Trophoblast cell (in vitro differentiated cells and primary cell): ENCODE results near the gene KCTD2.

ENCODE experiments used
- DNase-seq, 2 donors: peaks; one replicate each; pipeline ENCODE4 v3.0.0-alpha.2; 2016
- H2AFZ ChIP-seq: 2 replicates; pipeline ENCODE4 v1.6.1; 2013; ENCODE audit warnings: low read length, moderate library complexity, mild to moderate bottlenecking; ENCODE audit not compliant: insufficient read depth, poor library complexity
- H2AK5ac ChIP-seq: 2 replicates; pipeline ENCODE4 v1.6.1; 2013; ENCODE audit warnings: mild to moderate bottlenecking, low read length
- H2BK120ac ChIP-seq: 2 replicates; pipeline ENCODE4 v1.6.1; 2013; ENCODE audit warnings: low read length, mild to moderate bottlenecking, moderate library complexity; ENCODE audit not compliant: insufficient read depth, poor library complexity
- H2BK12ac ChIP-seq: 2 replicates; pipeline ENCODE4 v1.6.1; 2013; ENCODE audit warnings: mild to moderate bottlenecking, low read length, moderate library complexity
- H2BK5ac ChIP-seq: 2 replicates; pipeline ENCODE4 v1.6.1; 2013; ENCODE audit warnings: low read length, low read depth, moderate library complexity, mild to moderate bottlenecking; ENCODE audit not compliant: poor library complexity
- H3K14ac ChIP-seq: 2 replicates; pipeline ENCODE4 v1.6.1; 2013; ENCODE audit warnings: mild to moderate bottlenecking, low read length
- H3K18ac ChIP-seq: 2 replicates; pipeline ENCODE4 v1.6.1; 2013; ENCODE audit warnings: mild to moderate bottlenecking, low read length
- H3K23ac ChIP-seq: 2 replicates; pipeline ENCODE4 v1.6.1; 2013; ENCODE audit warnings: low read length
- H3K27ac ChIP-seq: 2 replicates; pipeline ENCODE4 v1.5.1; 2013; ENCODE audit warnings: low read depth, mild to moderate bottlenecking, inconsistent platforms, low read length, moderate library complexity
- H3K27me3 ChIP-seq: 2 replicates; pipeline ENCODE4 v1.6.1; 2013; ENCODE audit warnings: inconsistent platforms, mild to moderate bottlenecking, low read length, moderate library complexity; ENCODE audit not compliant: insufficient read depth
- H3K36me3 ChIP-seq, 2 experiments: 1 replicate in 1 of 2; 2 replicates in 1 of 2; pipeline ENCODE4 v1.6.1; 2013; ENCODE audit warnings: low read length in 2 of 2, mild to moderate bottlenecking in 2 of 2, moderate library complexity in 1 of 2; ENCODE audit not compliant: insufficient read depth in 2 of 2, control insufficient read depth in 1 of 2
- H3K4ac ChIP-seq: 2 replicates; pipeline ENCODE4 v1.6.1; 2013; ENCODE audit warnings: low read depth, mild to moderate bottlenecking, low read length, moderate library complexity
- H3K4me1 ChIP-seq, 2 experiments: 1 replicate in 1 of 2; 2 replicates in 1 of 2; pipeline ENCODE4 v1.6.1; 2013; ENCODE audit warnings: low read length in 2 of 2, mild to moderate bottlenecking in 2 of 2, moderate library complexity in 1 of 2; ENCODE audit not compliant: insufficient read depth in 2 of 2, control insufficient read depth in 1 of 2
- H3K4me2 ChIP-seq: 2 replicates; pipeline ENCODE4 v1.6.1; 2013; ENCODE audit warnings: inconsistent platforms, mild to moderate bottlenecking, low read length, moderate library complexity
- H3K4me3 ChIP-seq: 2 replicates; pipeline ENCODE4 v1.5.1; 2013; ENCODE audit warnings: mild to moderate bottlenecking, low read depth, low read length, inconsistent platforms
- H3K79me1 ChIP-seq: one replicate; pipeline ENCODE4 v1.6.1; 2013; ENCODE audit warnings: low read length
- H3K79me2 ChIP-seq: 2 replicates; pipeline ENCODE4 v1.6.1; 2013; ENCODE audit warnings: low read length, mild to moderate bottlenecking; ENCODE audit not compliant: control insufficient read depth, insufficient read depth, poor library complexity
- H3K9ac ChIP-seq: 2 replicates; pipeline ENCODE4 v1.6.1; 2013; ENCODE audit warnings: mild to moderate bottlenecking, low read length
- H3K9me3 ChIP-seq: 2 replicates; pipeline ENCODE4 v1.6.1; 2013; ENCODE audit warnings: low read depth, mild to moderate bottlenecking, control low read depth, inconsistent platforms, low read length; ENCODE audit not compliant: insufficient read depth
- H4K12ac ChIP-seq: 2 replicates; pipeline ENCODE4 v1.6.1; 2013; ENCODE audit warnings: low read depth, mild to moderate bottlenecking, low read length, moderate library complexity
- H4K8ac ChIP-seq: 2 replicates; pipeline ENCODE4 v1.6.1; 2013; ENCODE audit warnings: low read depth, mild to moderate bottlenecking, low read length, moderate library complexity
- H4K91ac ChIP-seq: one replicate; pipeline ENCODE4 v1.6.1; 2013; ENCODE audit warnings: low read depth, mild to moderate bottlenecking, low read length, moderate library complexity
- WGBS: extraction: QIAGEN DNeasy Blood & Tissue Kit; methylation state at CpG from one replicate; pipeline ENCODE4 v1.1.7; 2013; ENCODE audit warnings: missing lambda C conversion rate; ENCODE audit not compliant: insufficient read length, insufficient coverage; ENCODE audit errors: extremely low coverage; 5-methylcytosine and 5-hydroxymethylcytosine counted together

The KCTD2 gene

GRCh38 chr17:75075597-75076336 lies 28.7 kb downstream of the KCTD2 start:
- H3K4me3 ChIP-seq = no peak overlapping the region
- peaks cover 23 to 30% of the 10 kb centered on the region in 2 experiments for H3K4me1 ChIP-seq
- no peak overlapping the region for H2AFZ ChIP-seq
- no peak overlapping the region for H2AK5ac ChIP-seq
- no peak overlapping the region for H2BK120ac ChIP-seq
- H3K9ac ChIP-seq = no peak overlapping the region
- no peak overlapping the region for H2BK12ac ChIP-seq
- DNase-seq = no peak
- no peak overlapping the region for H3K23ac ChIP-seq
- H3K79me2 ChIP-seq = peaks cover 2% of the 10 kb centered on the region
- peaks cover 18% of the 10 kb centered on the region for H3K79me1 ChIP-seq
- no peak overlapping the region for H3K14ac ChIP-seq
- no peaks in the 10 kb centered on the region for H3K27me3 ChIP-seq
- no peak overlapping the region for H3K27ac ChIP-seq
- no peak overlapping the region for H4K12ac ChIP-seq
- WGBS = no CpG with 5 or more reads among the region's 4 CpGs
- no peak overlapping the region for H3K4me2 ChIP-seq
- H3K4ac ChIP-seq = no peak overlapping the region
- H3K18ac ChIP-seq = no peak overlapping the region
- H4K91ac ChIP-seq = no peak overlapping the region
- H4K8ac ChIP-seq = no peak overlapping the region
- no peaks in the 10 kb centered on the region for H3K9me3 ChIP-seq
- H3K36me3 ChIP-seq = no peaks in the 10 kb centered on the region
- no peak overlapping the region for H2BK5ac ChIP-seq

GRCh38 chr17:75077072-75077495 lies 30.1 kb downstream of the KCTD2 start:
- Histone ChIP-seq H3K36me3 (no peaks in the 10 kb centered on the region), H3K79me2 (peaks cover 2% of the 10 kb centered on the region), H2AFZ (peak overlapping the region; percentile 1), H3K4me3 (no peak overlapping the region), H3K27me3 (no peaks in the 10 kb centered on the region), H4K12ac (no peak overlapping the region), H4K8ac (peak overlapping the region; percentile 5), H2BK5ac (peak overlapping the region; percentile 9), H3K18ac (peak overlapping the region; percentile 4), H3K9ac (no peak overlapping the region), H2AK5ac (peak overlapping the region; percentile 89), H3K4me2 (no peak overlapping the region), H3K79me1 (peaks cover 18% of the 10 kb centered on the region), H3K27ac (no peak overlapping the region), H2BK12ac (peak overlapping the region; percentile 23), H3K23ac (no peak overlapping the region), H3K4ac (peak overlapping the region; percentile 30), H2BK120ac (peak overlapping the region; percentile 67), H3K4me1 (peaks cover 23 to 30% of the 10 kb centered on the region in 2 experiments), H3K9me3 (no peaks in the 10 kb centered on the region), H3K14ac (peak overlapping the region; percentile 5), H4K91ac (peak overlapping the region; percentile 89)
- no CpG with 5 or more reads among the region's 30 CpGs for WGBS
- no peak for DNase-seq

GRCh38 chr17:75077496-75078283 lies 30.7 kb downstream of the KCTD2 start:
- H3K27ac ChIP-seq = no peak overlapping the region
- no peak overlapping the region for H3K23ac ChIP-seq
- H3K79me1 ChIP-seq = peaks cover 19% of the 10 kb centered on the region
- peak overlapping the region; percentile 32 for H2BK5ac ChIP-seq
- H3K9me3 ChIP-seq = no peaks in the 10 kb centered on the region
- H3K14ac ChIP-seq = peak overlapping the region; percentile 46
- no peak overlapping the region for H4K12ac ChIP-seq
- H3K4ac ChIP-seq = peak overlapping the region; percentile 30
- H2BK120ac ChIP-seq = peak overlapping the region; percentile 67
- H2AK5ac ChIP-seq = peak overlapping the region; percentile 89
- H4K91ac ChIP-seq = peak overlapping the region; percentile 89
- peak; percentile 51 to 73 for DNase-seq
- peak overlapping the region; percentile 28 for H2AFZ ChIP-seq
- H2BK12ac ChIP-seq = peak overlapping the region; percentile 23
- no peak overlapping the region for H3K4me2 ChIP-seq
- H3K18ac ChIP-seq = peak overlapping the region; percentile 4
- H3K79me2 ChIP-seq = peaks cover 2% of the 10 kb centered on the region
- H4K8ac ChIP-seq = peak overlapping the region; percentile 5
- WGBS = no CpG with 5 or more reads among the region's 53 CpGs
- no peaks in the 10 kb centered on the region for H3K27me3 ChIP-seq
- H3K4me3 ChIP-seq = no peak overlapping the region
- H3K9ac ChIP-seq = no peak overlapping the region
- H3K4me1 ChIP-seq = peaks cover 23 to 34% of the 10 kb centered on the region in 2 experiments
- no peaks in the 10 kb centered on the region for H3K36me3 ChIP-seq

- Histone ChIP-seq H3K27ac (peak overlapping the region; percentile 37), H3K9me3 (no peaks in the 10 kb centered on the region), H3K18ac (peak overlapping the region; percentile 52), H3K14ac (peak overlapping the region; percentile 46), H3K23ac (no peak overlapping the region), H3K36me3 (no peaks in the 10 kb centered on the region), H3K4me2 (peak overlapping the region; percentile 28), H3K79me2 (peaks cover 2% of the 10 kb centered on the region), H2BK5ac (peak overlapping the region; percentile 32), H4K91ac (peak overlapping the region; percentile 89), H3K4me3 (no peak overlapping the region), H2BK12ac (peak overlapping the region; percentile 52), H4K12ac (no peak overlapping the region), H3K4ac (peak overlapping the region; percentile 9), H3K9ac (no peak overlapping the region), H2AFZ (peak overlapping the region; percentile 28), H3K79me1 (peaks cover 19% of the 10 kb centered on the region), H4K8ac (peak overlapping the region; percentile 47), H3K27me3 (no peaks in the 10 kb centered on the region), H2BK120ac (peak overlapping the region; percentile 54), H2AK5ac (peak overlapping the region; percentile 89), H3K4me1 (peaks cover 23 to 35% of the 10 kb centered on the region in 2 experiments)
- WGBS = no CpG with 5 or more reads among the region's 17 CpGs
- peak; percentile 77 to 90 for DNase-seq
Measured at GRCh38 chr17:75078284-75079022, 31.4 kb downstream of the KCTD2 start.
